Measurements from ENCODE around the gene NXNL1.
A peak's percentile ranks its signal among the peaks of the same experiment; 100 is the strongest.

The NXNL1 gene

DNA sequence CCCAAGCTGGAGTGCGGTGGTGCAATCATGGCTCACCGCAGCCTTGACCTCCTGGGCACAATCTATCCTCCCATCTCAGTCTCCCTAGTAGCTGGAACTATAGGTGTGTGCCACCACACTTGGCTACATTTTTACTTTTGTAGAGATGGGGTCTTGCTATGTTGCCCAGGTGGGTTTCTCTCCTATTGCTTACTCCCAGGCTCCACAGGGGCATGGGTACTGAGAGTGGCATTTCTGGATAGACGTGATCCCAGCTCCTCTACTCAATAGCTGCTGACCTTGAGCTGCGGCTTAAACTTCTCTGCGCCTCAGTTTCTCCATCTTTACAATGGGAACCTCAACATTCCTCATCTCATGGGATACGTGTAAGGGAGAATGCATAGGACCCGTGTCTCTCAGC is 29.3 kb downstream of the NXNL1 start:
- TF ChIP-seq REST (IDR thresholded peaks at IDR 0.05; ENCODE audit: insufficient read depth in 1 of 2, low read depth in 2 of 2, low read length in 2 of 2) (no peak), SIN3A (IDR thresholded peaks at IDR 0.05; ENCODE audit: borderline replicate concordance, insufficient read depth, low read length) (no peak), TAF1 (IDR thresholded peaks at IDR 0.05; ENCODE audit: borderline replicate concordance, insufficient read depth, low read length) (no peak), POLR2AphosphoS5 (IDR thresholded peaks at IDR 0.05; ENCODE audit: low read depth, low read length) (no peak), FOXP2 (optimal IDR thresholded peaks at IDR 0.05; ENCODE audit: borderline replicate concordance, extremely low read depth, extremely low read length, insufficient read depth) (no peak)

DNA sequence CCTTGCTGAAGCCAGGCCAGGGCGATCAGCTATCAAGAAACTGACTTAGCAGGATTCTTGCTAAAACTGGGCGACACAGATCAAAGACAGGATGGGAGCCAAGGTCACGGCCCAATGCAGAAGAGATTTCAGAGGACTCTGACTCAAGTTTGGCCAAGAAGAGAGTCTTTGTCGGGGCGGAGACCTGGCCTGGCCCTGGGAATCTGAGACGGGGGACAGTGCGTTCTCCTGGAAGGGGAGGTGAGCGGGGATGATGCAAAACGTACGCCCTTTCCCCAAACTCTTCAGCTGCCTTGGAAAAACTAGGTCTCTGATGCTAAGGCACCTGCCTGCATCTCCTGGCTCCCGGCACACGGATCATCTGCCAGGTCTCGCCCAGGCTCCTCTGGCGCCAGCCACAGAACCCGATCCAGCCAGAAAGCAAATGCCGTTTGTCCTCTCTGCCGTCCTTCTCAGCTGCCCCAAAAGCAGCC is 31.0 kb downstream of the NXNL1 start:
- TF ChIP-seq POLR2AphosphoS5 (IDR thresholded peaks at IDR 0.05; ENCODE audit: low read depth, low read length) (no peak), SIN3A (IDR thresholded peaks at IDR 0.05; ENCODE audit: borderline replicate concordance, insufficient read depth, low read length) (no peak), FOXP2 (optimal IDR thresholded peaks at IDR 0.05; ENCODE audit: borderline replicate concordance, extremely low read depth, extremely low read length, insufficient read depth) (no peak), REST (IDR thresholded peaks at IDR 0.05; ENCODE audit: insufficient read depth in 1 of 2, low read depth in 2 of 2, low read length in 2 of 2) (no peak), TAF1 (IDR thresholded peaks at IDR 0.05; ENCODE audit: borderline replicate concordance, insufficient read depth, low read length) (no peak)

GRCh38 chr19:17424743-17425365 is 35.9 kb downstream of the NXNL1 start:
- 0 out of 2 replicates have a peak, but pooled peaks have one; percentile 16 for TF ChIP-seq POLR2AphosphoS5 (IDR thresholded peaks at IDR 0.05; ENCODE audit: low read depth, low read length)
- no peak for TF ChIP-seq REST (IDR thresholded peaks at IDR 0.05; ENCODE audit: insufficient read depth in 1 of 2, low read depth in 2 of 2, low read length in 2 of 2)
- peak; percentile 70 for TF ChIP-seq FOXP2 (optimal IDR thresholded peaks at IDR 0.05; ENCODE audit: borderline replicate concordance, extremely low read depth, extremely low read length, insufficient read depth)

GRCh38 chr19:17423429-17424208 is 37.1 kb downstream of the NXNL1 start:
- TF ChIP-seq SIN3A (IDR thresholded peaks at IDR 0.05; ENCODE audit: borderline replicate concordance, insufficient read depth, low read length) (no peak), POLR2AphosphoS5 (IDR thresholded peaks at IDR 0.05; ENCODE audit: low read depth, low read length) (no peak), REST (IDR thresholded peaks at IDR 0.05; ENCODE audit: insufficient read depth in 1 of 2, low read depth in 2 of 2, low read length in 2 of 2) (no peak), FOXP2 (optimal IDR thresholded peaks at IDR 0.05; ENCODE audit: borderline replicate concordance, extremely low read depth, extremely low read length, insufficient read depth) (no peak), TAF1 (IDR thresholded peaks at IDR 0.05; ENCODE audit: borderline replicate concordance, insufficient read depth, low read length) (no peak)
